IMR-90 (cell line): ENCODE results near the gene CRB1.

Experiments
- BHLHE40 ChIP-seq: fragments of 150-350 bp; IDR thresholded peaks from 2 replicates; pipeline ENCODE4 v1.6.1; 2016; ENCODE audit warnings: mild to moderate bottlenecking, low read depth, low read length
- CEBPB ChIP-seq: IDR thresholded peaks from 2 replicates; pipeline ENCODE4 v1.6.1; 2012; ENCODE audit warnings: low read depth, low read length, improper control_type of control experiment
- CHD1 ChIP-seq: IDR thresholded peaks from 2 replicates; pipeline ENCODE4 v1.6.1; 2012; ENCODE audit warnings: low read depth, low read length, improper control_type of control experiment
- CTCF ChIP-seq: conservative IDR thresholded peaks from 2 replicates; pipeline ENCODE4 v1.5.1; 2012; ENCODE audit warnings: mild to moderate bottlenecking, low read depth, low read length, improper control_type of control experiment
- FOS ChIP-seq: fragments of 150-350 bp; IDR thresholded peaks from 2 replicates; pipeline ENCODE4 v1.6.1; 2016; ENCODE audit warnings: low read depth, low read length
- MAFK ChIP-seq: IDR thresholded peaks from 2 replicates; pipeline ENCODE4 v1.6.1; 2012; ENCODE audit warnings: low read depth, low read length, improper control_type of control experiment
- MAZ ChIP-seq: IDR thresholded peaks from 2 replicates; pipeline ENCODE4 v1.6.1; 2012; ENCODE audit warnings: low read depth, mild to moderate bottlenecking, low read length, improper control_type of control experiment, moderate library complexity, borderline replicate concordance
- MXI1 ChIP-seq: IDR thresholded peaks from 2 replicates; pipeline ENCODE4 v1.6.1; 2012; ENCODE audit warnings: low read depth, mild to moderate bottlenecking, low read length, moderate library complexity, borderline replicate concordance
- NFE2L2 ChIP-seq: fragments of 150-350 bp; IDR thresholded peaks from 2 replicates; pipeline ENCODE4 v1.6.1; 2016; ENCODE audit warnings: low read depth, mild to moderate bottlenecking, low read length
- POLR2A ChIP-seq: IDR thresholded peaks from 2 replicates; pipeline ENCODE4 v1.6.1; 2012; ENCODE audit warnings: mild to moderate bottlenecking, low read depth, low read length
- RAD21 ChIP-seq: IDR thresholded peaks from 2 replicates; pipeline ENCODE4 v1.6.1; 2012; ENCODE audit warnings: low read length, improper control_type of control experiment
- RCOR1 ChIP-seq: IDR thresholded peaks from 2 replicates; pipeline ENCODE4 v1.6.1; 2012; ENCODE audit warnings: mild to moderate bottlenecking, low read length, improper control_type of control experiment; ENCODE audit not compliant: insufficient replicate concordance
- RFX5 ChIP-seq: IDR thresholded peaks from 2 replicates; pipeline ENCODE4 v1.8.0; 2012; ENCODE audit warnings: low read depth, mild to moderate bottlenecking, low read length, moderate library complexity
- SMC3 ChIP-seq: fragments of 150-350 bp; IDR thresholded peaks from 2 replicates; pipeline ENCODE4 v1.6.1; 2016; ENCODE audit warnings: low read depth, mild to moderate bottlenecking, antibody characterized with exemption, low read length, moderate library complexity

- TF ChIP-seq MXI1 (no peak), CTCF (no peak), POLR2A (no peak), SMC3 (no peak), RAD21 (no peak), MAZ (no peak), NFE2L2 (no peak), CEBPB (no peak), CHD1 (no peak), RFX5 (no peak), FOS (no peak), BHLHE40 (no peak), RCOR1 (no peak), MAFK (no peak)
These were observed 45.3 kb upstream of the CRB1 start for GRCh38 chr1:197222780-197223179.
